IMR-90 (cell line): ENCODE results near the gene WIPI1. TPM values are rescaled to one million over a fixed set of nuclear protein-coding genes. Genes with fewer than 3 reads are reported as not detected.

Experiments
- polyA plus RNA-seq, 3 experiments: library from polyadenylated mRNA; depleted of rRNA; stranded (reverse); fragments of >200 nt; gene quantifications; 2 replicates each; pipeline ENCODE4 v1.2.3, GENCODE V29; 2012; ENCODE audit warnings: low replicate concordance in 1 of 3
- total RNA-seq: library from RNA; depleted of rRNA; stranded (reverse); fragments of >200 nt; gene quantifications from 2 replicates; pipeline ENCODE4 v1.2.3, GENCODE V29; 2012
- TF ChIP-seq, protein P1 (sequence below): fragments of 150-350 bp; IDR thresholded peaks from 2 replicates; pipeline ENCODE4 v1.6.1; 2017; ENCODE audit warnings: mild to moderate bottlenecking, antibody characterized with exemption, low read length, low read depth

The WIPI1 gene
- total and polyA plus RNA-seq, 2 of the 4 experiments (the other 2 are of a cell fraction), result 78.6 to 129 TPM

DNA sequence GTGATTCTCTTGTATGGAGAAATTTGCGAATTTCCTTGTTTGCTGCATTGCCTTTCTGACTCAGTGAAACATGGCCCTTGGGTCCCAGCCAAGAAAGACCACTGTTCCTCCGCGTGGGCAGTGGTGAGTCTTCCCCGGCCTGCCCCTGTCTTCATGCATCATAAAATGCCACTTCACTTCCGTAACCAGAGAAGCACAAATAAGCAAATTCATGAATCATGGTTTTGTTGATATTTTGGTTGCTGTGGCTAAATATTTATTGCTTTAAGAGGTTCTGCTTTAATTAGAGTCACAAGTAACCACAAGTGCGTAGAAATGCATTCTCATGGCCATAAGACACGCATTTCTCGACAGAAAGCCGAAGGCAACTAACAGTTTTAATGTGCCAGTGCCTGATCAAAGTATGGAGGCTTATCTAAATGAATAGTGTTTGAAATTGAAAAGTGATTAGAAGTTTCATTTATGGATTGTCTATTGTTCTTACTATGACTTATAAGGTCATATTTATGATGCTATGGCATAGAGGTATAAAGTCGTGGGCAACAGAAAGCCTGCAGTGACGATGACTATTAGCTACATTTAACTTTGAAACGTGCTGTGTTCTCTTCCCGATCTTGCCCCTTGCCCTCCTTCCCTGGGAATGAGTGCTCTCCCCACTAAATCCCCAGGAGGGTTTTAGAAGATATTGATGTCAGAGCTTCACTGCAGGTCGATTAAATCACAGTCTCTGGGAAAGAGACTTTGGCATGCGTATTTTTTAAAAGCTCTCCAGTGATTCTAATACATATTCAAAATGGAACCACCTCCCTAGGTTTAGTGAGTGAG lies 76.0 kb downstream of the WIPI1 start (continued):
- TF ChIP-seq, protein P1, sequence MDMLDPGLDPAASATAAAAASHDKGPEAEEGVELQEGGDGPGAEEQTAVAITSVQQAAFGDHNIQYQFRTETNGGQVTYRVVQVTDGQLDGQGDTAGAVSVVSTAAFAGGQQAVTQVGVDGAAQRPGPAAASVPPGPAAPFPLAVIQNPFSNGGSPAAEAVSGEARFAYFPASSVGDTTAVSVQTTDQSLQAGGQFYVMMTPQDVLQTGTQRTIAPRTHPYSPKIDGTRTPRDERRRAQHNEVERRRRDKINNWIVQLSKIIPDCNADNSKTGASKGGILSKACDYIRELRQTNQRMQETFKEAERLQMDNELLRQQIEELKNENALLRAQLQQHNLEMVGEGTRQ, result peak; percentile 43
